Tibial artery (tissue), 4 donors: ENCODE measurements around the gene ATP11A.
A peak's percentile ranks its signal among the peaks of the same experiment; 100 is the strongest.

Experiments used
- DNase-seq, 2 donors: peaks; one replicate each; pipeline ENCODE4 v3.0.0-alpha.2; 2019
- H3K27ac ChIP-seq, 2 donors: fragments of 200-600 bp; sonication (generic) in 1 of 2; 1 replicate in 1 of 2; 2 replicates in 1 of 2; pipeline ENCODE4 v1.5.1; 2018 to 2019; ENCODE audit warnings: mild to moderate bottlenecking in 1 of 2
- H3K27me3 ChIP-seq, 2 donors: fragments of 200-600 bp; sonication (generic) in 1 of 2; one replicate each; pipeline versions ENCODE4 v1.5.1 to v1.6.0; 2016 to 2019
- H3K36me3 ChIP-seq, 3 donors: fragments of 200-600 bp; sonication (generic) in 2 of 3; one replicate each; pipeline ENCODE4 v1.5.1; 2016 to 2019; ENCODE audit warnings: mild to moderate bottlenecking in 2 of 3
- H3K4me1 ChIP-seq, 4 donors: fragments of 200-600 bp; sonication (generic) in 2 of 4; 1 replicate in 3 of 4; 2 replicates in 1 of 4; pipeline ENCODE4 v1.5.1; 2016 to 2019
- H3K4me3 ChIP-seq, 2 donors: fragments of 200-600 bp; sonication (generic) in 1 of 2; 1 replicate in 1 of 2; 2 replicates in 1 of 2; pipeline ENCODE4 v1.5.1; 2018 to 2019; ENCODE audit warnings: mild to moderate bottlenecking in 2 of 2
- H3K9me3 ChIP-seq, 3 donors: fragments of 200-600 bp; sonication (generic) in 1 of 3; one replicate each; pipeline ENCODE4 v1.5.1; 2016 to 2019
- intact Hi-C: fragments of 100-400 bp; cut with DNase I; formaldehyde crosslinking; loops from one replicate; pipeline ENCODE4 v1.15.0; 2023; ENCODE audit warnings: low total_unique reads
- TF ChIP-seq, protein P1 (sequence below), 2 experiments: fragments of 200-600 bp in 1 of 2; fragments of 450-650 bp in 1 of 2; IDR thresholded peaks; one replicate each; pipeline ENCODE4 v1.5.1; 2017 to 2019; ENCODE audit warnings: antibody characterized with exemption in 2 of 2, mild to moderate bottlenecking in 1 of 2, moderate library complexity in 1 of 2

ATP11A gene

DNA sequence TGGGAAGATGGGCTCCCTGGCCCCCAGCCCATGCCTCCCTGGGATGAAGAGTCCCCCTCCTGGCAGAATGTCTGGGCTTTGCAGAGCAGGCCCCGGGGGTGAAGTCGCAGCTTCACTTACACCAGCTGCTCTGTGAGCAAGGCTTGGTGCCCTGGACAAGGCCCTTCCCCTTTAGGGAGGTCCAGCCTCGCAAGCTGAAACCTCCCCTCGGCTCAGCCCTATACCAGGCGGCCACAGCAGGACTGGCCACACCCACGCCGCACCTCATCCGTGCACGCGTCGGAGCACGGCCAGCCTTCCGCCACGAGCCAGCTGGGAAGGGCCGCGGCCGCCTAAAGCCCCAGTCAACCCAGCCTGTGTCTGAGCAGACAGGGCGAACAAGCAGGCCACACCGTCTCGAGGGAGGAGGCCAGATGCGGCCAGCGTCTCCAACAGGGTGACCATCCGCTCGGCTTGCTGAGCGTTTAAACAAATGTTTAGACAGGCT lies 196.0 kb downstream of the ATP11A start:
- Histone ChIP-seq H3K4me1 (peaks cover 0 to 10% (median 8%) of the 10 kb centered on the region in 4 donors), H3K9me3 (no peaks in the 10 kb centered on the region), H3K4me3 (peak overlapping the region in 1 of 2 donors; percentile 27), H3K36me3 (peaks cover 3 to 29% (median 19%) of the 10 kb centered on the region in 3 donors), H3K27me3 (peaks cover 0 to 17% of the 10 kb centered on the region in 2 donors), H3K27ac (no peak overlapping the region)
- intact Hi-C loops, result no loop called here
- peak; percentile 76 to 86 for DNase-seq
- TF ChIP-seq, protein P1, sequence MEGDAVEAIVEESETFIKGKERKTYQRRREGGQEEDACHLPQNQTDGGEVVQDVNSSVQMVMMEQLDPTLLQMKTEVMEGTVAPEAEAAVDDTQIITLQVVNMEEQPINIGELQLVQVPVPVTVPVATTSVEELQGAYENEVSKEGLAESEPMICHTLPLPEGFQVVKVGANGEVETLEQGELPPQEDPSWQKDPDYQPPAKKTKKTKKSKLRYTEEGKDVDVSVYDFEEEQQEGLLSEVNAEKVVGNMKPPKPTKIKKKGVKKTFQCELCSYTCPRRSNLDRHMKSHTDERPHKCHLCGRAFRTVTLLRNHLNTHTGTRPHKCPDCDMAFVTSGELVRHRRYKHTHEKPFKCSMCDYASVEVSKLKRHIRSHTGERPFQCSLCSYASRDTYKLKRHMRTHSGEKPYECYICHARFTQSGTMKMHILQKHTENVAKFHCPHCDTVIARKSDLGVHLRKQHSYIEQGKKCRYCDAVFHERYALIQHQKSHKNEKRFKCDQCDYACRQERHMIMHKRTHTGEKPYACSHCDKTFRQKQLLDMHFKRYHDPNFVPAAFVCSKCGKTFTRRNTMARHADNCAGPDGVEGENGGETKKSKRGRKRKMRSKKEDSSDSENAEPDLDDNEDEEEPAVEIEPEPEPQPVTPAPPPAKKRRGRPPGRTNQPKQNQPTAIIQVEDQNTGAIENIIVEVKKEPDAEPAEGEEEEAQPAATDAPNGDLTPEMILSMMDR (IDR thresholded peaks at IDR 0.05), result no peak

DNA sequence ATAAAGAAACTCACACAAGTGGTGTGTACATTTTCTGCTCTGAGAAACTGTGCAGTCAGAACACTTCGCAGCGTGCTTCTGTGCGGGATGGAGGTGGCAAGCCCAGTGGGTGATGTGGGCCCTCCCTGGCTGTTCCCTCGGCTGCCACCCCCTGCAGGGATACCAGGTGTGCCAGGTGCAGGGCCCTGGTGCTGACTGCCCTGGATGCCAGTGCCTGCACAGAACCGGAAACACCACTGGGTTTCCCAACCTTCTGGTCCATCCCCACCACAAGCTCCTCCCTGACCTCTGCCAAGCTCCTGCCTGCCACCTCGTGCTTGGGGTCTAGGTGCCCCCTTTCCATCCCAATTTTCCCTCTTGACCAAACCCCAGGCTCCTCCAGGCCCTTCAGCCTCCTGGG lies 197.3 kb downstream of the ATP11A start:
- no peak for DNase-seq
- TF ChIP-seq, protein P1 (IDR thresholded peaks at IDR 0.05), result no peak
- H3K27ac ChIP-seq, result no peak overlapping the region
- intact Hi-C loops, result no loop called here
- peaks cover 0 to 16% (median 9%) of the 10 kb centered on the region in 3 donors for H3K36me3 ChIP-seq
- H3K9me3 ChIP-seq, result no peaks in the 10 kb centered on the region
- peaks cover 0 to 29% of the 10 kb centered on the region in 2 donors for H3K27me3 ChIP-seq
- H3K4me1 ChIP-seq, result peaks cover 0 to 10% (median 8%) of the 10 kb centered on the region in 4 donors
- H3K4me3 ChIP-seq, result no peak overlapping the region

DNA sequence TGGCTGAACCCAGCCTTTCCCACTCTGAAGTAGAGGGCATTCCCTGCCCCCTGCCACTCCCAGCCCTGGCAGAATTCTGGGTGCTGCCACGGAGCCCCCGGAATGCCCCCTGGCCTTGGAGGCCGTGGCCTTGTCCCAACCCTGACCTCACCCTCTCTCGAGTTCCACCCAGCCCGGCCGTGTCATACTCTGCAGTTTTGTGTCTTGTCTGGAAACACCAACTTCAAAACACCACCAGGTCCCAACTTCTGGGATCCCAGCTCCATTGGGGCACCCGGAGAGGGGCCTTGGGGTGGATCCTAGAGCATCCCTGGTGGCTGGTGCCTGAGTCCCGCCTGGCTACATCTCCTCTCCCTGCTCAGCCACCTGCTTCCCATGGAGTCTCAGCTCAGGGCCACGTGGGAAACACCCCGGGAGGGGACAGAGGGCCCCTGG lies 197.7 kb downstream of the ATP11A start:
- no peak overlapping the region for H3K27ac ChIP-seq
- H3K27me3 ChIP-seq, result peaks cover 0 to 33% of the 10 kb centered on the region in 2 donors
- intact Hi-C loops, result no loop called here
- TF ChIP-seq, protein P1 (IDR thresholded peaks at IDR 0.05), result no peak
- H3K4me1 ChIP-seq, result peaks cover 0 to 10% (median 8%) of the 10 kb centered on the region in 4 donors
- H3K36me3 ChIP-seq, result peaks cover 0 to 11% (median 5%) of the 10 kb centered on the region in 3 donors
- H3K4me3 ChIP-seq, result no peak overlapping the region
- H3K9me3 ChIP-seq, result no peaks in the 10 kb centered on the region
- DNase-seq, result no peak

DNA sequence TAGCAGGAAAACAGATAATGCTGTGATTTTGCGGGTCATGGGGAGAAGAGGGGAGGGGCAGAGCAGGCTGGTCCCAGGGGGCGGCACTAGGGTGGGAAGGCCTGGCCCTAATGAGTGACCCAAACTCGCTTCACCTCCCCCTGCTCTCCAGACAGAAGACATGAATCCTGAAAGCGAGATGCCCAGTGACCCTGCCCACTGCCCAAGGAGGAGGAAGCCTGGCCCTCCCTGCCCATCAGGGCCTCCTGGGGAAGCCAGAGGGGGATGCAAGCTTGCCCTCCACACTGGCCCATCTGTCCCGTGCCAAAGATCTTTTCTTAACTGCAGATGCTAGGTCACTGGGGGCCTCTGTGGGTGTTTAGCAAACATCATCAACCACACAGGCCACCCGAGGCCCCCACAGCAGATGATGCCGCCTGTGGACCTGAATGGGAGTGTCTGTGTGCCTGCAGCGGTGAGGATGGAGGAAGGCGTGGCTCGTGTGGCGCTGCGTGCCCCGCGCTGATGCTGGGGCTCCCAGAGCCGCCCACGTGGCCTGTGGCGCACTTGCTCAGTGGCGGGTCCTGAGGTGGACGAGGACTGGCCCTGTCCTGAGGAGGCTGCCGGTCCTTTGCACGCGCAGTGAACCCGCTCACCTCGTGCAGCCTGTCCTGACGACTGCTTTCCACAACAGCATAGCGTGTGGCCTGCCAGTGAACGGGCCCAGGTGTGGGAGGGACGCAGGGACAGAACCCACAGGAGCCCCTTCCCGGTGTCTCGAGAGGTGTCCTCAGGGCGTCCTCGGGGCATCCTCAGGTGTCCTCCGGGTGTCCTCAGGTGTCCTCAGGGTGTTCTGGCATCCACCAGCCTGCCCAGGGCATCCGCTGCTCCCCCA lies 198.6 kb downstream of the ATP11A start:
- TF ChIP-seq, protein P1 (IDR thresholded peaks at IDR 0.05), result no peak
- peaks cover 0 to 2% (median 0%) of the 10 kb centered on the region in 3 donors for H3K36me3 ChIP-seq
- peaks cover 0 to 42% of the 10 kb centered on the region in 2 donors for H3K27me3 ChIP-seq
- H3K27ac ChIP-seq, result no peak overlapping the region
- no peak overlapping the region for H3K4me3 ChIP-seq
- H3K9me3 ChIP-seq, result no peaks in the 10 kb centered on the region
- DNase-seq, result no peak
- intact Hi-C loops, result no loop called here
- H3K4me1 ChIP-seq, result peaks cover 0 to 10% (median 8%) of the 10 kb centered on the region in 4 donors

DNA sequence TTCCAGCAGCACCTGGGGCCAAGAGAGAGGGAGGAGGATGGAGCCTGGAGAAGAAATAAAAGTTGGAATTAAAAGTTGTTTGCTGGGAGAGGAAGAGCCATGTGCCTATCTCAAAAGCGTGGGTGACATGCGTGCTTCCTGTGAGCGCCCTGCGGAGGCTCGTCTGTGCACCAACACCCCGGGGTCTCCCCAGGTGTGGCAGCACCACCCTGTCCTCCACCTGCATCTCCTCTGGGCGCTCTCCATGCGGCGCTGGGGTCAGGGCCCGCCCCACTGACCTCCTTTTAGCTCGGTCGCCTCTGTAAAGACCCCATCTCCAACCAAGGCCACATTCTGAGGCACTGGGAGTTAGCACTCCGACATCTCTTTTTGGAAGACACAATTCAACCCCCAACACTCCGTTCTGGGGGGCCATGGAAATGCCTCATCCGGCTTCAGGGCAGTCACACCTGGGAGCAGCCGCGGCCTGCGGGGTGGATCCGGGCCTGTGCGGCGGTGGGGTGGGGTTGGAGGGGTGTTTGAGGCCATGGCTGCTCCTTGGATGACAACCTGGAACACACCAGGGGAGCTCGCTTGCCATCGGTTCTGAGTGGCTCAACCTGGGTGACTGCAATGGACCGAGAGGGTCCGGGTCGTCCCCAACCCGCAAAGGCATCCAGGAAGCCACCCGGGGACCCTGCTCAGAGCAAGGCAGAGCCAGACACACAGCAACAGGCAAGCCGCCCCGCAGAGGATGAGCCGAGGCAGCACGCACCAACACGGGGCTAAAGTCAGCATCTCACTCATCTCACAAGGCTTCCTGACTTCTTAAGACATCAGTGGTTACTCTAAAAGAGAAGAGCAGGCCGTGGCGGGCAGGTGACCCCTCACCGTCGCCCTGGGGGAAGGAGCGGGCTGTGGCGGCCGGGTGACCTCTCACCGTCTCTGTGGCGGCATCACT lies 199.8 kb downstream of the ATP11A start:
- Histone ChIP-seq H3K27me3 (peaks cover 0 to 54% of the 10 kb centered on the region in 2 donors), H3K4me1 (peaks cover 0 to 22% (median 19%) of the 10 kb centered on the region in 4 donors), H3K27ac (no peak overlapping the region), H3K36me3 (no peaks in the 10 kb centered on the region), H3K4me3 (no peak overlapping the region), H3K9me3 (no peaks in the 10 kb centered on the region)
- DNase-seq, result no peak
- TF ChIP-seq, protein P1 (IDR thresholded peaks at IDR 0.05), result no peak
- intact Hi-C loops, result no loop called here
